HEK293 (cell line): ENCODE results near the gene NPAS1.

ENCODE experiments used
- CTCF ChIP-seq: fragments of 450-650 bp; formaldehyde crosslinking; IDR thresholded peaks from 2 replicates; pipeline ENCODE4 v1.5.1; 2016; ENCODE audit warnings: missing biosample characterization, missing genetic modification characterization
- KLF9 ChIP-seq: fragments of 450-650 bp; formaldehyde crosslinking; IDR thresholded peaks from 2 replicates; pipeline ENCODE4 v1.5.1; 2016; ENCODE audit warnings: missing biosample characterization, missing genetic modification characterization, low read depth
- MZF1 ChIP-seq: fragments of 450-650 bp; formaldehyde crosslinking; IDR thresholded peaks from 2 replicates; pipeline ENCODE4 v1.5.1; 2017; ENCODE audit warnings: missing biosample characterization, missing genetic modification characterization, borderline replicate concordance
- REST ChIP-seq: fragments of 450-650 bp; formaldehyde crosslinking; IDR thresholded peaks from 2 replicates; pipeline ENCODE4 v1.5.1; 2016; ENCODE audit warnings: missing biosample characterization, missing genetic modification characterization
- ZBTB1 ChIP-seq: fragments of 450-650 bp; formaldehyde crosslinking; IDR thresholded peaks from 2 replicates; pipeline ENCODE4 v1.5.1; 2016; ENCODE audit warnings: missing biosample characterization, missing genetic modification characterization
- ZEB2 ChIP-seq: fragments of 450-650 bp; formaldehyde crosslinking; IDR thresholded peaks from 2 replicates; pipeline ENCODE4 v1.5.1; 2016; ENCODE audit warnings: missing biosample characterization, missing genetic modification characterization
- ZNF184 ChIP-seq: fragments of 450-650 bp; IDR thresholded peaks from 2 replicates; pipeline ENCODE4 v1.5.1; 2018; ENCODE audit warnings: missing biosample characterization, mild to moderate bottlenecking, missing genetic modification characterization
- ZNF24 ChIP-seq: fragments of 450-650 bp; formaldehyde crosslinking; IDR thresholded peaks from 2 replicates; pipeline ENCODE4 v1.5.1; 2016; ENCODE audit warnings: missing biosample characterization, missing genetic modification characterization
- ZNF274 ChIP-seq, 2 experiments: fragments of 200-500 bp in 1 of 2; fragments of 450-650 bp in 1 of 2; sonication (Bioruptor generic) in 1 of 2; formaldehyde crosslinking in 1 of 2; IDR thresholded peaks; 2 replicates each; pipeline versions ENCODE4 v1.5.1 to v1.6.1; 2014 to 2016; ENCODE audit warnings: borderline replicate concordance in 1 of 2, inconsistent platforms in 1 of 2, low read length in 1 of 2, missing biosample characterization in 1 of 2, missing genetic modification characterization in 1 of 2
- ZNF777 ChIP-seq: fragments of 450-650 bp; formaldehyde crosslinking; IDR thresholded peaks from 2 replicates; pipeline ENCODE4 v1.5.1; 2017; ENCODE audit warnings: missing biosample characterization, missing genetic modification characterization, borderline replicate concordance
- ZSCAN30 ChIP-seq: fragments of 450-650 bp; IDR thresholded peaks from 2 replicates; pipeline ENCODE4 v1.5.1; 2018; ENCODE audit warnings: missing biosample characterization, mild to moderate bottlenecking, missing genetic modification characterization, moderate library complexity
- ZXDB ChIP-seq: fragments of 450-650 bp; formaldehyde crosslinking; IDR thresholded peaks from 2 replicates; pipeline ENCODE4 v1.5.1; 2016; ENCODE audit warnings: missing biosample characterization, missing genetic modification characterization

- no peak for TF ChIP-seq ZNF274 (IDR thresholded peaks at IDR 0.05; ENCODE audit: low read length)
- TF ChIP-seq ZNF274 (tag by site-specific recombination; IDR thresholded peaks at IDR 0.05; ENCODE audit: borderline replicate concordance), result no peak
- TF ChIP-seq KLF9, result no peak
- no peak for TF ChIP-seq CTCF (tag by site-specific recombination)
- TF ChIP-seq ZXDB (tag by site-specific recombination), result no peak
- no peak for TF ChIP-seq ZNF184 (tag by site-specific recombination)
- TF ChIP-seq ZNF24, result no peak
- no peak for TF ChIP-seq REST (tag by site-specific recombination)
- no peak for TF ChIP-seq ZNF777 (tag by site-specific recombination)
- TF ChIP-seq ZEB2 (tag by site-specific recombination), result no peak
- TF ChIP-seq MZF1 (tag by site-specific recombination), result no peak
- no peak for TF ChIP-seq ZBTB1 (tag by site-specific recombination)
- TF ChIP-seq ZSCAN30 (tag by site-specific recombination), result no peak
Measured at GRCh38 chr19:47022541-47023447, 3.2 kb downstream of the NPAS1 start.
